KOPT-K1 (cell line): ENCODE results near the gene MRPL39.

Experiments
- H3K27ac ChIP-seq: fragments of 200-600 bp; sonication (generic); 2 replicates; pipeline ENCODE4 v1.5.1; 2016; ENCODE audit warnings: antibody characterized with exemption, mild to moderate bottlenecking, low read depth, low read length; ENCODE audit not compliant: poor library complexity, severe bottlenecking
- H3K36me3 ChIP-seq: fragments of 200-600 bp; sonication (generic); 2 replicates; pipeline ENCODE4 v1.5.1; 2017; ENCODE audit warnings: antibody characterized with exemption, mild to moderate bottlenecking, low read length, moderate library complexity; ENCODE audit not compliant: insufficient read depth
- H3K9me3 ChIP-seq: fragments of 200-600 bp; sonication (generic); 2 replicates; pipeline ENCODE4 v1.5.1; 2017; ENCODE audit warnings: antibody characterized with exemption, low read length, mild to moderate bottlenecking; ENCODE audit not compliant: insufficient read depth, poor library complexity, severe bottlenecking

Gene MRPL39

DNA sequence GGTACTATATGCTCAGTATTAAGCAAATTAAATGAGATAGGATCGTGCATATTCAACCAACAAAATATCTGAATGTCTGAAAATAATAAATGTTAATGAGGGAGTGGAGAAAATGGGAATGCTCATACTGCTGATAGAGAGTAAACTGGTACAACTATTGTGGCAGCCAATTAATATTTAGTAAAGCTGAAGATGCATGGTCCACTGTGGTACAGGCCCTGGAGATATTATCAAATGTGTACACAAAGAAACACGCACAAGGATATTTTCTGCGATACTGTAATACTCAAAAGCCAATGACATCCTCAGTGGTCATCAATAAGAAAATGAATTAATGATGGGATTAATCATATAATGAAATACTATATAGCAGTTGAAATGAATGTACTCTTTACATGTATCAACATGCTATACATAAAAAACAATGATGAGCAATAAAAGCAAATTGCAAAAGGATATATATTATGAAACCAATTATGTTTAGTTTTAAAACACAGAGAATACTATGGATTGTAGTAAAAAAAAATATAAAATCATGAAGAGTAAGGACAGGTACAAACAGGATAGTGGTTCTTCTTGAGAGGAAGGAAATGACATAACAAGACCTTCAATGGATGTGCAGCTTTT is 25.0 kb downstream of the MRPL39 start:
- Histone ChIP-seq H3K9me3 (no peaks in the 10 kb centered on the region), H3K36me3 (peaks cover 52% of the 10 kb centered on the region), H3K27ac (no peak overlapping the region)

DNA sequence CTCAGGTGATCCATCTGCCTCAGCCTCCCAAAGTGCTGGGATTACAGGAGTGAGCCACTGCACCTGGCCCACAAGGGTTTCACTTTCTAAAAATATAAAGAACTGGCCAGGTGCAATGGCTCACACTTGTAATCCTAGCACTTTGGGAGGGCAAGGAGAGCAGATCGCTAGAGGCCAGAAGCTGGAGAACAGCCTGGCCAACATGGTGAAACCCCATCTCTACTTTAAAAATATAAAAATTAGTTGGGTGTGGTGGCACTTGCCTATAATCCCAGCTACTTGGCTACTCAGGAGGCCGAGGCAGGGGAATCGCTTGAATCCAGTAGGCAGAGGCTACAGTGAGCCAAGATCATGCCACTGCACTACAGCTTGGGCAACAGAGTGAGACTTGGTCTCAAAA is 25.7 kb downstream of the MRPL39 start:
- Histone ChIP-seq H3K27ac (no peak overlapping the region), H3K36me3 (peaks cover 53% of the 10 kb centered on the region), H3K9me3 (no peaks in the 10 kb centered on the region)

DNA sequence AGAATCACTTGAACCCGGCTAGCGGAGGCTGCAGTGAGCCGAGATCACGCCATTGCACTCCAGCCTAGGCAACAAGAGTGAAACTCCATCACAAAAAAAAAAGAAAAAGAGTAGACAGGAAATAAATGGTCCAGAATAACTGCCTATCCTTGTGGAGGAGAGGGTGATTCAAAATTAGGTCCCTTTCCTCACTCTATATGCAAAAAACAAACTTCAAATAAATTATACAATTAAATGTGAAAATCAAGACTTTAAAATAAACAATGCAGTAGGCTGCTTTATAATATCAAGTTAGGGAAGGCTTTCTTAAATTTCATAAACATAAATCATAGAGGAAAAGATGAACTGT is 26.4 kb downstream of the MRPL39 start:
- H3K36me3 ChIP-seq: peaks cover 52% of the 10 kb centered on the region
- H3K9me3 ChIP-seq: no peaks in the 10 kb centered on the region
- H3K27ac ChIP-seq: no peak overlapping the region

DNA sequence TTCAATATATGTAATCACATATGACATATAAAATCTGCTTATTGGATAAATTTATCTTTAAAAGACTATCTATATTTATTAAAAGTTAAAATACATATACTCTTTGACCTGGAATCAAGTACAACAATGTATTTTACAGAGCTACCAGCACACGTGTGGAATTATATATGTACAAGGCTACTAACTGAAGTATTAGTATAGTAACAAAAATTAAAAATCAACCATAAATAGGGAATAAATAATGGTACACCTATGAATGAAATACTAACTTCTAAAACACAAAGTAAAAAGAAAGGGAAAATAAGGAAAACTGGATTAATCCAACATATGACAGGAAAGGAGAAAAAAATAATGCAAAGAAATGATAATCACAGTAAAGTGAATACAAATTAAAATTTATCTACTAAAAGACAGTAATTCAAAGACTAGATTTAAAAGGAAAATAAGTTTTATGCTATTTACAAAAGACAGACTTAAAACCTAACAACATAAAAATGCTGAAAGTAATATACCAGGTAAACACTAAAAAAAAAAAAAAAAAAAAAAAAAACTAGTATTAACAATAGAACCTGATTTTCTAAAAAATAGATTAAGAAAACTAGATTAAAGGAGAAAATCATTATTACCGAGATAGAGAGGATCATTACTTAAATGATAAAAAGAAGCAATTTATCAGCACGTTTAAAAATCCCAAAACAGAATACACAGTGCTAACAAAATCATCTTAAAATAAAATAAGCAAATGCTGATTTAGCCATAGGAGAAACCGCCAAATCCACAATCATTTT is 27.9 kb downstream of the MRPL39 start:
- Histone ChIP-seq H3K27ac (no peak overlapping the region), H3K36me3 (peaks cover 50% of the 10 kb centered on the region), H3K9me3 (no peaks in the 10 kb centered on the region)

DNA sequence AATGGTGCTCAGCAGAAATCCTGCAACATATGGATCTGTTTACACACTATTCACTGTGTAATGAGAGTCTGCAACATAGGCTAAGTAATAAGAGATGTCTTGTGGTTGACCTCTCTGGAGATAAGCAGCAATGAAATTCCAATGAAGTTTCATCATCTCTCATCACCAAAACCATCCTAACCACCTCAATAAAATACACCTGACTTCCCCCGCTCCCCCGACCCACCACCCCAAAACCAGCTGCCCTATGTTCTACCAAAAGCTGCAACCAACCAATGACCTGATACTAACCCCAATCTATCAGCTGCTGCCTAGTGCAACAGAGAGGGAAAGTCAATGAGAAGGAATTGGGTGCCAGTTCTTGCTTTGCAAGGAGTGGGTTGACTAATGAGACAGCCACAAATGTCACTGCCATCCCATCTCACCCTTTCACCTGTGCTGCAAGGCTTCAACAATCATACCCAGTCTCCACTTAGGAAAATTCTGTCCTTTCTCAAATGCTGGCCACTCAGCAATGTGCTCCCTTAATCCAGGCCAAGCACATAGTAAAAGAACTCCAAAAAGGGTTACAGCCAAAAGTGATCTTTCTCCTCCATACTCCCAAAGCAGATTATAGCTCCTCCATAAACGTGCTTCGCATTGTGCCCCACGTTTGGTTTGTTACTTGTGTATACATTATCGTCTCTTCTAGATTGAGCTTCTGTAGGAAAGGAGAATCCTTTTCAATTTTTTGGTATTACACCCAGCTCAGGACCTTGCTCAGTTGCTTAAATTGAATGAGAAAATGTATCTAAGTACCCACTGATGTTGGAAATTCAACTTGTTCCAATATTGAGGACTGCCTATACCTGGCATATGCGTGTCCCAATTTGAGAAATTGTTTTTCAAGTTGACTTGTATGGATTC is 29.0 kb downstream of the MRPL39 start:
- Histone ChIP-seq H3K36me3 (peaks cover 50% of the 10 kb centered on the region), H3K27ac (no peak overlapping the region), H3K9me3 (no peaks in the 10 kb centered on the region)

DNA sequence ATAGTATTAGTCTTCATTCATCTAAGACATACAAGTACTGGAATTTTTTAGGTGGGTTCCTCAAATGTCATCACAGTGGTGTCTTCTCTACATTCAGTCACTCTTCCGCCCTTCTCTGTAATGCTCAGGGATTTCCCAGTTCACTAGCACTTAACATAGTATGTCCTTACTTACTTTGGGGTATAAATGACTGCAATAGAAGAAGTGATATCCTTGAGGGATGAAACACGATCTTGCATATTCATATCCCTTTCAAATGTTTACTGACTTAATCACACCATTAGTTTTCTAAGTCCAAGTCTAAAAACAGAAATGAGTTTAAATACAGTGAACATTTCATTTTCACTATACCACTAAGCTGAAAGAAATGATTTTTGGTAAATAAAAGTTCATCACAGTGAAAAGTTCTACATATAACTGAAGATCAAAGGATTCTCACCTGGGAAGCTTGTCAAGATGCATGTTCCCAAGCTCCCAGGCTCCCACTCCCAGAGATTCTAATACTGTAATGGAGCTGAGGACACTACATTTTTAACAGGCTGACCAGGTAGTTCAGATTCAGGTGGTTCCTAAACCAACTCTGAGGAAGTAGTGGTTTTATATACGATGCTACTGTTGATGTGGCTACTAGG is 29.7 kb downstream of the MRPL39 start:
- Histone ChIP-seq H3K27ac (no peak overlapping the region), H3K36me3 (peaks cover 45% of the 10 kb centered on the region), H3K9me3 (no peaks in the 10 kb centered on the region)

DNA sequence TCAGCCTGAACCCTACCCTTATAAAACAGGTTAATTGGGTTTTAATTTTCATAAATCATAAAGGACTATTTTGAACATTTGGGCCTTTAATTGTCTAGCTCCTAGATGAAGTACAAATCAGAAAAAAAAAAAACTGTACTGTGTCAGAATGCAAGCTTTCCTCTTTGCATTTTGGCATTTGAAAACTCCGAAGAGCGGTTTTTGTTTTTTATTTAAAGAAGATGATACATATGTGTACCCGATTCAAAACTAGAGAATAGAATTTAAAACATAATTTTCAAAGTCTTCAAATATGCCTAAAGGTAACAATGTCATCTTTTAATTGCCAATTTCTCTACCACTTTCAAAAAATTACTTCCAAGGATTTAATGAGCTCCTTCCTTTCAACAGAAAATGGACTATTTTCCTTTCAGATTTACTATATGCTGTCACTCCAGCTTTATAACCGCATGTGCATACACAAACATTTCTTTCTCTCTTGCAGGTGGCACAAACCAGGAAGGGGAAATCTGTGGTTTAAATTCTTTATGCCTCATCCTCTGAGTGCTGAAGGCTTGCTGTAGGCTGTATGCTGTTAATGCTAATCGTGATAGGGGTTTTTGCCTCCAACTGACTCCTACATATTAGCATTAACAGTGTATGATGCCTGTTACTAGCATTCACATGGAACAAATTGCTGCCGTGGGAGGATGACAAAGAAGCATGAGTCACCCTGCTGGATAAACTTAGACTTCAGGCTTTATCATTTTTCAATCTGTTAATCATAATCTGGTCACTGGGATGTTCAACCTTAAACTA is 33.7 kb downstream of the MRPL39 start:
- peak overlapping the region; percentile 65 for H3K27ac ChIP-seq
- H3K36me3 ChIP-seq: peaks cover 63% of the 10 kb centered on the region
- no peaks in the 10 kb centered on the region for H3K9me3 ChIP-seq

DNA sequence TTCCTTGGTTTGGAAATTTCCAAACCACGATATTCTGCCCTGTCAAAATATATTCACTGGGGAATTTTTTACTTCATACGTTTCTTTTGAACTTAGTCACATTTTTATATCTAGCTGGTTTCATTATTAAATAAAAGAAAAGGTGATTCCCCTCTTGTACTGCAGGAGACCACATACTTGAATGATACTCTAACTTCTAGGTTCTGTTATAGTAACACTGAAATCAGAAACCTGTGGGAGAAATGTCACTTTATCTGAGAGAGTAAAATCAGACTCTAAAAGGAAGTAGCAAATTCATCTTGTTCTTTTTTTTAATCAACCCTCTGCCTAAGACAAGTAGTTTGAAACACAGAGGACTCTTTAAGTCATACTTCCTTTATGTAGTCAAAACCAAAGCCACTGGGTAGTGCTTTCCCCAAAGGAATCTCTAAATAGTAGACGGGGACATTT is 34.4 kb downstream of the MRPL39 start:
- Histone ChIP-seq H3K27ac (peak overlapping the region; percentile 65), H3K36me3 (peaks cover 61% of the 10 kb centered on the region), H3K9me3 (no peaks in the 10 kb centered on the region)

DNA sequence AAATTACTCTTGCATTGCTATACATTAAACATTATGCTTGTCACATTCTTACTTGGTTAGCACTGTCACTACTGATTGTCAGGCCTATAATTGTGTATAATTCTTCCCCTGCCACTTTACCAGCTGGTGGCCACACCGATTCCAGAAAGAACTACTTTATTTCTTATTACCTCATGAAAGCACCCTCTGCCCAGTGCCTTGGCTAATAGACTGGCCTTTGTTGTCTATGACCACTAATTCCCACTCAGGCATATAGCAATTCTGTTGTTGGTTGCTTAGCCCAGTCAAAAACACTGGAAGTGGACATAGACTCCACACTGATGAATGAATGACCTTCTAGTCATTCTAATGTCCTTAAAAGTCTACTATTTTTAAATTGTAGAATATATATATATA is 35.6 kb downstream of the MRPL39 start:
- no peaks in the 10 kb centered on the region for H3K9me3 ChIP-seq
- no peak overlapping the region for H3K27ac ChIP-seq
- peaks cover 61% of the 10 kb centered on the region for H3K36me3 ChIP-seq

DNA sequence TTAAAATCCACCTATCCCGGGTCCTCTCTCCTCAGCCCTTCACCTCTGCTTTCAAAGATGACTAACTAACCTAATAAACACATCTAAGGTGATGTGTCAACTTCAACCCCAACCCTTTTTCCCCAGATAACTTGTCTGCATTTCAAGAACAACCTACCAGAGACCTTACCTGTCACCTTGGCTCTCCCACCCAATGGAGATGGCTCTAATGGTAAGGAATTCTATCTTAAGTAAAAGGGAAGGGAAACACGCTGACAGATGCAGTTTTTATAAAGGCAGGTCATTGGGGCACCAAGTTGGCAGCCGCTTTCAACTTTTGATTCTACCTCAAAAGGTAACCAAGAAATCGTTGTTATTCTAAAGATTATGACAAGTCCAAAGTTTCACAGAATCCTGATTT is 37.6 kb downstream of the MRPL39 start:
- Histone ChIP-seq H3K36me3 (peaks cover 59% of the 10 kb centered on the region), H3K9me3 (no peaks in the 10 kb centered on the region), H3K27ac (no peak overlapping the region)

DNA sequence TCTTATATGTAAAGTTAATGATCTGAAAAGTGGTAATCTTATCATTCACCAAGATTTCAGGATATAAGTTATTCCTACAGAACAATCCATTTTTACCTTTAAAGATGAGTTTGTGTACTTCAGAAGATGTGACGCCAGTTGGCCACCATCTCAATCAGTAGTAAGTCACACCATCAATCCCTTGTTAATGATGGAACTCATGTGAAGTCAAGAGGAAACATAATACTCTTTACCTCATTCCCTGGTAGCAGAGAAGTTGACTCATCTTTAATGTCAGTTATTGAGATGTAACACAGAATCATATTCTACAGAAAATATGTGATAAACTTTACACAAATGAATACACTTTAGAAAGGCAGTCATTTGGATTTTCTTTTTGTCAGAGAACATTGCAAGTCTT is 38.2 kb downstream of the MRPL39 start:
- no peaks in the 10 kb centered on the region for H3K9me3 ChIP-seq
- peaks cover 64% of the 10 kb centered on the region for H3K36me3 ChIP-seq
- H3K27ac ChIP-seq: no peak overlapping the region

DNA sequence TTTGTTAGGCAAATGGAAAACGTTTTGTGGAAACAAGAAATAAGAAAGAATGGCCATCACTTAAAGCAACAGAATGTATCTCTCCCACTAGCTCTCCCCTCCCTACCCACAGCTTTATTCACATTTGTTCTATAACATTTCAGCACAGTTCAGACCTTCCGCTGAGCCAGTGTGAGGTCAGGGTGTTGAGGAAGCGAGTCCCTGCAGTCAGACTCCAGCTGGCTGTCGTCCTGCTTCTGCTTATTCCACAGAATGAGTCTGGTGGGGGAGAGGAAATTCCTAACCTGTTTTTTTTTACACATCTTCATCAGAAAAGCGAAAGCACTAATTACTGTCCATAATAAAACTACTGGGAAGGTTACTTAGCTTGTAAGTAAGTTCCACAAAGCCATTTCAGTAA is 39.0 kb downstream of the MRPL39 start:
- Histone ChIP-seq H3K9me3 (no peaks in the 10 kb centered on the region), H3K36me3 (peaks cover 64% of the 10 kb centered on the region), H3K27ac (no peak overlapping the region)

DNA sequence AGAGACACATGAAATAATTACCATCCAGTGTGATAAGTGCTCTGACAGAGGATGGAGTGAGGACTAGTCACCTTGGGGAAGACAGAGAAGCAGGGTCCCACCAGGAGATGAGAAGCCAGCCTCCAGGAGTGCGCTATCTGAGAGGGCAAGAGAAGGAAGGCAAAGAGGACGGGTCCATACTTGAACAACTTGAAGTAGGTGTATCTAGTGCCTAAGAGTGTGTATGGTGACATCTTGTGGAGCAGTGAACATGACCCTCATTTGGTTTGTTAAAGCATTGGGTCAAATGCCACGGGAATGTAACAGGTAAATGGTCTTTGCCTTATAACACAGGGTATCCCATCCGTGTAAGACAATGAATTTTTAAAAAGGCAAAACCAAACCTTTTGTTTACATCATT is 39.8 kb downstream of the MRPL39 start:
- Histone ChIP-seq H3K9me3 (no peaks in the 10 kb centered on the region), H3K36me3 (peaks cover 64% of the 10 kb centered on the region), H3K27ac (no peak overlapping the region)

DNA sequence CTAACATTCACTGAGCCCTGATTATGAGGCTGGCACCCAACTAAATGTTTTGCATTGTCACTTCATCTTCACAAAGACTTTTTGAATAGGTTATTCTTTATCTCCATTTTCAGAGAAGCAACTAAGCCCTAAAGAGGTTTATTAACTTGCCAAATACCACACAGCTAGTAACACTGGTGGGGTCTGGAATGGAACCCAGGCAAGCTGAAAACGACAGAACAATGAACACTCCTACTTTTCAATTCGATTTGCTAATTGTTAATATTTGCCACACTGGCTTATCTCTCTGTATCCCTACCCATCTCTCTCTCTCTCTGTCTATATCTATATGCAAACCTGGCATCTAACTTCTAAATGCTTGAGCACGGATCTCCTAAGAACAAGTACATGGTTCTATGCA is 40.6 kb downstream of the MRPL39 start:
- Histone ChIP-seq H3K36me3 (peaks cover 62% of the 10 kb centered on the region), H3K27ac (no peak overlapping the region), H3K9me3 (no peaks in the 10 kb centered on the region)
